GM19397 (cell line): ENCODE results near the gene POLE.
"Not testable (repeated sequence)": the region's sequence is repeated elsewhere in the genome, so short reads cannot be mapped to it uniquely, and the experiment has no call there.

Experiments
- ATAC-seq: cut with Tn5 transposase; IDR thresholded peaks from one replicate; pipeline ENCODE4 v1.9.1; 2021; ENCODE audit warnings: mild to moderate bottlenecking, moderate library complexity; ENCODE audit not compliant: unreplicated experiment

The POLE gene

GRCh38 chr12:132600048-132601032, 86.8 kb downstream of the POLE start:
- no peak for ATAC-seq

- not testable (repeated sequence) for ATAC-seq
Observed at GRCh38 chr12:132599502-132599901, 87.6 kb downstream of the POLE start.

- no peak for ATAC-seq
Observed at GRCh38 chr12:132597333-132598316, 89.5 kb downstream of the POLE start.

- no peak for ATAC-seq
Observed at GRCh38 chr12:132596016-132596415, 91.1 kb downstream of the POLE start.

- no peak for ATAC-seq
Observed at GRCh38 chr12:132595183-132595582, 92.0 kb downstream of the POLE start.

GRCh38 chr12:132593938-132594358, 93.2 kb downstream of the POLE start:
- no peak for ATAC-seq

GRCh38 chr12:132593521-132593920, 93.6 kb downstream of the POLE start:
- ATAC-seq: no peak

GRCh38 chr12:132593071-132593470, 94.1 kb downstream of the POLE start:
- ATAC-seq: no peak

GRCh38 chr12:132592282-132592970, 94.7 kb downstream of the POLE start:
- ATAC-seq: no peak

- ATAC-seq: no peak
Observed at GRCh38 chr12:132591107-132591935, 95.8 kb downstream of the POLE start.

GRCh38 chr12:132588821-132589669, 98.1 kb downstream of the POLE start:
- no peak for ATAC-seq

GRCh38 chr12:132588319-132588718, 98.8 kb downstream of the POLE start:
- ATAC-seq: no peak

GRCh38 chr12:132587781-132588180, 99.4 kb downstream of the POLE start:
- no peak for ATAC-seq

GRCh38 chr12:132586929-132587328, 100.2 kb downstream of the POLE start:
- ATAC-seq: no peak

- no peak for ATAC-seq
Observed at GRCh38 chr12:132585177-132585576, 102.0 kb downstream of the POLE start.

- ATAC-seq: no peak
Observed at GRCh38 chr12:132584429-132584828, 102.7 kb downstream of the POLE start.

- ATAC-seq: no peak
Observed at GRCh38 chr12:132583736-132584135, 103.4 kb downstream of the POLE start.

- no peak for ATAC-seq
Observed at GRCh38 chr12:132583411-132583710, 103.8 kb downstream of the POLE start.
